Measurements from ENCODE around the gene ZBTB38.

The ZBTB38 gene

GRCh38 chr3:141333836-141334626, 34.3 kb upstream of the ZBTB38 start:
- H3K27me3 Mint-ChIP-seq: no peaks in the 10 kb centered on the region

DNA sequence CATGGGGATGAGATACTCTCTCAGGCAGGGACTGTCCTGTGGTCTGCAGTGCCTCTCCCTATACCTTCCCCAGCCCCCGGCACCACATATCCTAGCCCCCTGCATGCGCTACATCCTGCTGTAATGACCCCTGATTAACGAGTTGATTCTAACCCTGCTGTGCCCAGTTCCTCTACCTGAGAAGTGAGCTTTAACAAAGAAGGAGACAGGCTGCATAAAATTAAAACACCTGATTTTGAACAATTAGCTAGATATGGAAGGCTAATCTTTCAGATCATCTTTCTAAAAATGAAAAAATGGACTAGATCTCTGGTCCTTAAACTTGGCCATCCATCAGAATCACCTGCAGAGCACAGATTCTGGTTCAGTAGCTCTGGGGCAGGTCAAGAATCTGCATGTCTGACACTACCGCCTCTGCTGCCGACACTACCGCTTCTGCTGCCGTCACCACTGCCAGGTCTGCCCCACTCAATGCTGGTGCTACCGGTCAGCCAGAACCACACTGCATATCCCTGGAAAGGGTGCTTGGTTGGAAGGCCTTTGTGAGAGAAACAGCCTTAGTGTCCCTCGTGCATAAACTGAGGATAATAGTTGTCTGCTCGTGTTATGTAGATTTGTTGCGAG, 33.6 kb upstream of the ZBTB38 start:
- no peak overlapping the region for H3K4me3 Mint-ChIP-seq
- H3K27me3 Mint-ChIP-seq: no peaks in the 10 kb centered on the region
- no peak for ATAC-seq

More at GRCh38 chr3:141333836-141334626, 34.3 kb upstream of the ZBTB38 start:
- no peak for ATAC-seq
- Mint-ChIP-seq H3K4me3 (no peak overlapping the region), H3K9me3 (peaks cover 7% of the 10 kb centered on the region), H3K36me3 (peaks cover 6% of the 10 kb centered on the region), H3K4me1 (peaks cover 55% of the 10 kb centered on the region), H3K27ac (peak overlapping the region; percentile 79)

GRCh38 chr3:141335531-141336061, 32.7 kb upstream of the ZBTB38 start:
- Mint-ChIP-seq H3K36me3 (peaks cover 6% of the 10 kb centered on the region), H3K4me1 (peaks cover 49% of the 10 kb centered on the region), H3K27me3 (no peaks in the 10 kb centered on the region), H3K27ac (peak overlapping the region; percentile 79), H3K4me3 (no peak overlapping the region), H3K9me3 (peaks cover 7% of the 10 kb centered on the region)
- ATAC-seq: no peak

More for the DNA sequence above, 33.6 kb upstream of the ZBTB38 start:
- Mint-ChIP-seq H3K36me3 (peaks cover 6% of the 10 kb centered on the region), H3K9me3 (peaks cover 7% of the 10 kb centered on the region), H3K27ac (peak overlapping the region; percentile 79), H3K4me1 (peaks cover 52% of the 10 kb centered on the region)

- peak overlapping the region; percentile 79 for H3K27ac Mint-ChIP-seq
- ATAC-seq: peak; percentile 93
- peaks cover 36% of the 10 kb centered on the region for H3K4me1 Mint-ChIP-seq
- H3K36me3 Mint-ChIP-seq: peaks cover 6% of the 10 kb centered on the region
- H3K9me3 Mint-ChIP-seq: peaks cover 7% of the 10 kb centered on the region
- no peaks in the 10 kb centered on the region for H3K27me3 Mint-ChIP-seq
- H3K4me3 Mint-ChIP-seq: no peak overlapping the region
Measured at GRCh38 chr3:141336672-141337522, 31.4 kb upstream of the ZBTB38 start.

GRCh38 chr3:141337523-141337854, 30.8 kb upstream of the ZBTB38 start:
- Mint-ChIP-seq H3K4me1 (peaks cover 30% of the 10 kb centered on the region), H3K27ac (peak overlapping the region; percentile 79), H3K4me3 (no peak overlapping the region), H3K9me3 (peaks cover 7% of the 10 kb centered on the region), H3K27me3 (no peaks in the 10 kb centered on the region), H3K36me3 (peaks cover 6% of the 10 kb centered on the region)
- ATAC-seq: no peak

DNA sequence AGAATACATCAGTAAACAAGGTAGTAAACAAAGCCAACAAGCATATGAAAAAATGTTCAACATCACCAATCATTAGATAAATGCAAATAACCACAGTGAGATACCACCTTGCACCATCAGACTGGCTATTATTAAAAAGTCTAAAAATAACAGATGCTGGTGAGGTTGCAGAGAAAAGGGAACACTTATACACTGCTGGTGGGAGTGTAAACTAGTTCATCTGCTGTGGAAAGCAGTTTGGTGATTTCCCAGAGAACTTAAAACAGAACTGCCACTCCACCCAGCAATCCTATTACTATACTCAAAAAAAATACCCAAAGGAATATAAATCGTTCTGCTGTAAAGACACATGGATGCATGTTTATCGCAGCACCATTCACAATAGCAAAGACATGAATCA, 30.3 kb upstream of the ZBTB38 start:
- Mint-ChIP-seq H3K27me3 (no peaks in the 10 kb centered on the region), H3K9me3 (peaks cover 7% of the 10 kb centered on the region), H3K36me3 (peaks cover 6% of the 10 kb centered on the region), H3K4me3 (no peak overlapping the region), H3K4me1 (peaks cover 27% of the 10 kb centered on the region), H3K27ac (peak overlapping the region; percentile 2)
- ATAC-seq: no peak

DNA sequence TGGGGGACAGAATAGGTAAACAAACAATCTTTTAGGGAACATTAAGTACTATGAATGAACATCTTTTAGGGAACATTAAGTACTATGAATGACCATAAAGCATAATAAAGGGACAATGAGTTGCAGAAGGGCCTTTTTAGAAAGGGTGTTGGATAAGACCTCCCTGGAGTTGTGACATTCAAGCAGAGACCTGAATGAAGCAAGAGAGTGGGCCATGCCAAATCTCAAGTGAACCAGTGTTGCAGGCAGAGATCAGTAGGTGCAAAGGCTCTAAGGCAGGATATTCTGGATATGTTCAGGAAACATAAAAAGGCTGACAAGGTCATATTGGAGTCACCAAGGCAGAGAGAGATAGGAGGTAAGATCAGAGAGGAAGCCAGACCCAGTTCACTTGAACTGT, 29.4 kb upstream of the ZBTB38 start:
- peak overlapping the region; percentile 2 for H3K27ac Mint-ChIP-seq
- H3K4me1 Mint-ChIP-seq: peaks cover 27% of the 10 kb centered on the region
- ATAC-seq: no peak
- H3K4me3 Mint-ChIP-seq: no peak overlapping the region
- H3K9me3 Mint-ChIP-seq: peaks cover 7% of the 10 kb centered on the region
- H3K27me3 Mint-ChIP-seq: no peaks in the 10 kb centered on the region
- peaks cover 6% of the 10 kb centered on the region for H3K36me3 Mint-ChIP-seq

- H3K4me3 Mint-ChIP-seq: no peak overlapping the region
- H3K27ac Mint-ChIP-seq: no peak overlapping the region
- peaks cover 4% of the 10 kb centered on the region for H3K9me3 Mint-ChIP-seq
- H3K27me3 Mint-ChIP-seq: no peaks in the 10 kb centered on the region
- H3K36me3 Mint-ChIP-seq: no peaks in the 10 kb centered on the region
- H3K4me1 Mint-ChIP-seq: peaks cover 31% of the 10 kb centered on the region
- ATAC-seq: no peak
Measured at GRCh38 chr3:141341536-141341935, 26.8 kb upstream of the ZBTB38 start.

DNA sequence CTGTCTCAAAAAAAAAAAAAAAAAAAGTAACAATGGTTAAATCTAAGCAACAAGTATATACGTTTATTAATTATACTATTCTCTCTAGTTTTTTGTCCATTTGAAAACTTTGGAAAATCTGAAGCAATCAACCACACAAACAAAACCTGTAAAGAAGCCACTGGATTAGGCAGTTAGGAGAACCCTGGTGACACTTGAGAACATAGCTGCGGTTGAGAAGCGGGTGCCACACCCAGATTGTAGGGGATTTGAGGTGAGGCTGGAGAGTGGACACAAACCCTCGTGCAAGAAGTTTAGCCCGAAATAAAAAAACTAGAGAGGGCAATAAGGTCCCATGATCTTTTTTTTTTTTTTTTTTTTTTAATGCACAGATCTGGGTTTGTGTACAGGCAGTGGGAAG, 25.9 kb upstream of the ZBTB38 start:
- no peak overlapping the region for H3K27ac Mint-ChIP-seq
- ATAC-seq: no peak
- H3K36me3 Mint-ChIP-seq: no peaks in the 10 kb centered on the region
- H3K4me3 Mint-ChIP-seq: no peak overlapping the region
- H3K4me1 Mint-ChIP-seq: peaks cover 29% of the 10 kb centered on the region
- no peaks in the 10 kb centered on the region for H3K27me3 Mint-ChIP-seq
- H3K9me3 Mint-ChIP-seq: peaks cover 4% of the 10 kb centered on the region

GRCh38 chr3:141343077-141343476, 25.2 kb upstream of the ZBTB38 start:
- Mint-ChIP-seq H3K36me3 (no peaks in the 10 kb centered on the region), H3K27ac (no peak overlapping the region), H3K27me3 (no peaks in the 10 kb centered on the region), H3K4me3 (no peak overlapping the region), H3K9me3 (peaks cover 4% of the 10 kb centered on the region), H3K4me1 (peaks cover 27% of the 10 kb centered on the region)
- ATAC-seq: no peak

DNA sequence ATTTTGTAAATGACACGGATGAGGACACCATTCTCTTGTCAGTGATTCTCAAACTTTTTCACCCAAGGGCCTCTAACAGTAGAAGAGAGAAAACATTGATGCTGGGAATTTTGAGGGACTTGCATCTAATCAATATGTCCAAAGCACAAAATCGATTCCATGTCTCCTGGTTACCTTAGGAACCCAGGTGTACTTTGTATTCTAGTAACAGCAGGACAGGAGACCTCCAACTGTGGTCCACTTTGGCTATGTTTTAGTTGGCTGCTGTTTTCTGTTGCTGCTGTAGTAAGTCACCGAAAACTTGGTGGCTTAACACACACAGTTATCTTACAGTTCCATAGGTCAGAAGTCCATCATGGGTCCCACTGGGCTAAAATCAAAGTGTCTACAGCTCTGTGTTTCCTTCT, 24.4 kb upstream of the ZBTB38 start:
- peaks cover 23% of the 10 kb centered on the region for H3K4me1 Mint-ChIP-seq
- ATAC-seq: no peak
- no peak overlapping the region for H3K4me3 Mint-ChIP-seq
- H3K36me3 Mint-ChIP-seq: no peaks in the 10 kb centered on the region
- no peaks in the 10 kb centered on the region for H3K9me3 Mint-ChIP-seq
- no peaks in the 10 kb centered on the region for H3K27me3 Mint-ChIP-seq
- no peak overlapping the region for H3K27ac Mint-ChIP-seq

DNA sequence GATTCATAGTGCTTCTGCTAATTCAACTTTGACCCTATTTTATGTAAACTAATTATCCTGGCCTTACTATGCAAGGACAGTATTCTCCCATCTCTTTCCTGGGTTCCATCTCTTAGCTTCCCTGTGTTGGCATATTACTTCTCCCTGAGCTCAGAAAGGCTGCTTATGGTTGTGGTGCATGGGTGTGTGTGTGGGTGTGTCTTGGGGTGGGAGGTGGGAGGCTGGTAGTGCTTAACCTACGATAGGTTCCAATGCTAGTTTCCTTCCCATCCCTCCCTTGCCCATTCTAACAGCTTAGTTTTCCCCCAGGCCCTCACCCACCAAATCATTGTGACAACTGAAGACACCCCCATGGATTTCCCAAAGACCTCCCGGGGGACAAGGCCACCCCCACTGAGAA, 22.8 kb upstream of the ZBTB38 start:
- no peak for ATAC-seq
- H3K9me3 Mint-ChIP-seq: no peaks in the 10 kb centered on the region
- H3K4me1 Mint-ChIP-seq: peaks cover 23% of the 10 kb centered on the region
- H3K27ac Mint-ChIP-seq: peak overlapping the region; percentile 59
- peaks cover 4% of the 10 kb centered on the region for H3K36me3 Mint-ChIP-seq
- no peak overlapping the region for H3K4me3 Mint-ChIP-seq
- no peaks in the 10 kb centered on the region for H3K27me3 Mint-ChIP-seq

- no peak overlapping the region for H3K4me3 Mint-ChIP-seq
- no peaks in the 10 kb centered on the region for H3K9me3 Mint-ChIP-seq
- H3K27ac Mint-ChIP-seq: peak overlapping the region; percentile 59
- no peaks in the 10 kb centered on the region for H3K27me3 Mint-ChIP-seq
- H3K36me3 Mint-ChIP-seq: peaks cover 4% of the 10 kb centered on the region
- peaks cover 23% of the 10 kb centered on the region for H3K4me1 Mint-ChIP-seq
- no peak for ATAC-seq
Measured at GRCh38 chr3:141346007-141346406, 22.3 kb upstream of the ZBTB38 start.

DNA sequence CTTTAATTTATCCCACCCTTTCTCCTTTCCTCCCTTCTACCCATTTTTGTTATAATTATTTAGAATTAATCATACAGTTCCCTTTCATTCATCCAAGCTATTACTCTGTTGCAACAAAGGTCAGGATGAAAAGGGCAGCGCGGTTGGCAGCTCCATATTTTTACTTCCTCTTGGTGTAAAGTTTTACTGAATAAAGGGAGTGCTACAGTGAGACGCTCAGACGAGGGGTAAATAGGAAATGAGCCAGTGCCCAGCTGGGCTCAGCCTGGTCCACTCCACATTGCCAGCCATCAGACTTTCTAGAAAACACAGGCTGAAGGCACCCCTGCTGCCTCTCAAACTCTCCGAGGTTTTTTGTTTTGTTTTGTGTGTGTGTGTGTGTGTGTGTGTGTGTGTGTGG, 21.9 kb upstream of the ZBTB38 start:
- no peak for ATAC-seq
- Mint-ChIP-seq H3K27me3 (no peaks in the 10 kb centered on the region), H3K27ac (peak overlapping the region; percentile 59)

GRCh38 chr3:141346839-141347238, 21.5 kb upstream of the ZBTB38 start:
- Mint-ChIP-seq H3K4me1 (peaks cover 23% of the 10 kb centered on the region), H3K4me3 (no peak overlapping the region), H3K9me3 (no peaks in the 10 kb centered on the region), H3K36me3 (peaks cover 4% of the 10 kb centered on the region), H3K27me3 (no peaks in the 10 kb centered on the region), H3K27ac (peak overlapping the region; percentile 59)
- no peak for ATAC-seq

More for the DNA sequence above, 21.9 kb upstream of the ZBTB38 start:
- peaks cover 23% of the 10 kb centered on the region for H3K4me1 Mint-ChIP-seq
- no peak overlapping the region for H3K4me3 Mint-ChIP-seq
- peaks cover 4% of the 10 kb centered on the region for H3K36me3 Mint-ChIP-seq
- no peaks in the 10 kb centered on the region for H3K9me3 Mint-ChIP-seq
